Cardiac fibroblast (primary cell): ENCODE data around the gene S100A5.
A peak's percentile ranks its signal among the peaks of the same experiment; 100 is the strongest.

Experiments
- DNase-seq, 2 donors: peaks; one replicate each; pipeline versions ENCODE4 v3.0.0 to v3.0.0-alpha.2; 2010; ENCODE audit warnings: low read depth in 2 of 2
- H3K4me3 ChIP-seq, 2 donors: replicated peaks in 1 of 2; 1 replicate in 1 of 2; 2 replicates in 1 of 2; pipeline ENCODE4 v1.5.1; 2011; ENCODE audit warnings: low read depth in 2 of 2, low read length in 2 of 2, mild to moderate bottlenecking in 2 of 2, moderate library complexity in 1 of 2
- CTCF ChIP-seq: IDR thresholded peaks from one replicate; pipeline ENCODE4 v1.5.1; 2011; ENCODE audit warnings: low read depth, mild to moderate bottlenecking, low read length, inconsistent platforms

S100A5 gene

GRCh38 chr1:153571706-153572105, 31.0 kb upstream of the S100A5 start:
- DNase-seq: no peak
- TF ChIP-seq CTCF: no peak
- H3K4me3 ChIP-seq: no peak overlapping the region

- no peak for DNase-seq
- no peak overlapping the region for H3K4me3 ChIP-seq
- TF ChIP-seq CTCF: no peak
These were observed 30.1 kb upstream of the S100A5 start for GRCh38 chr1:153570874-153571273.

- H3K4me3 ChIP-seq: no peak overlapping the region
- no peak for TF ChIP-seq CTCF
- DNase-seq: no peak
These were observed 28.7 kb upstream of the S100A5 start for GRCh38 chr1:153569465-153569864.

- H3K4me3 ChIP-seq: no peak overlapping the region
- TF ChIP-seq CTCF: peak; percentile 97
- peak; percentile 90 to 91 for DNase-seq
These were observed 27.8 kb upstream of the S100A5 start for GRCh38 chr1:153568367-153569099.

- no peak for TF ChIP-seq CTCF
- DNase-seq: peak in 1 of 2 donors; percentile 61
- no peak overlapping the region for H3K4me3 ChIP-seq
These were observed 27.1 kb upstream of the S100A5 start for GRCh38 chr1:153567621-153568366.

GRCh38 chr1:153566414-153567371, 26.0 kb upstream of the S100A5 start:
- DNase-seq: peak; percentile 99
- TF ChIP-seq CTCF: no peak
- peak overlapping the region in 1 of 2 donors; percentile 14 for H3K4me3 ChIP-seq
